GM21717 (cell line): ENCODE measurements around the gene SLAMF6.
"Not testable (repeated sequence)": the region's sequence is repeated elsewhere in the genome, so short reads cannot be mapped to it uniquely, and the experiment has no call there.

Experiments used
- ATAC-seq: cut with Tn5 transposase; IDR thresholded peaks from one replicate; pipeline ENCODE4 v1.9.1; 2021; ENCODE audit warnings: mild to moderate bottlenecking, moderate library complexity; ENCODE audit not compliant: unreplicated experiment

Gene SLAMF6

DNA sequence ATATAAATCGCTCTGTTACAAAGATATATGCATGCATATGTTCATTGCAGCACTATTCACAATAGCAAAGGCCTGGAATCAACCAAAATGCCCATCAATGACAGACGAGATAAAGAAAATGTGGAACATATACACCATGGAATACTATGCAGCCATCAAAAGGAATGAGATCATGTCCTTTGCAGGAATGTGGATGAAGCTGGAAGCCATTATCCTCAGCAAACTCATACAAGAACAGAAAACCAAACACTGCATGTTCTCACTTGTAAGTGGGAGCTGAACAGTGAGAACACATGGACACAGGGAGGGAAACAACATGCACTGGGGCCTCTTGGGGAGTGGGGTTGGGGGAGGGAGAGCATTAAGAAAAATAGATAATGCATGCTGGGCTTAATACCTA, 5.5 kb downstream of the SLAMF6 start:
- not testable (repeated sequence) for ATAC-seq

GRCh38 chr1:160515908-160516307, 7.1 kb downstream of the SLAMF6 start:
- ATAC-seq: not testable (repeated sequence)

GRCh38 chr1:160504651-160505050, 18.4 kb downstream of the SLAMF6 start:
- ATAC-seq: no peak

DNA sequence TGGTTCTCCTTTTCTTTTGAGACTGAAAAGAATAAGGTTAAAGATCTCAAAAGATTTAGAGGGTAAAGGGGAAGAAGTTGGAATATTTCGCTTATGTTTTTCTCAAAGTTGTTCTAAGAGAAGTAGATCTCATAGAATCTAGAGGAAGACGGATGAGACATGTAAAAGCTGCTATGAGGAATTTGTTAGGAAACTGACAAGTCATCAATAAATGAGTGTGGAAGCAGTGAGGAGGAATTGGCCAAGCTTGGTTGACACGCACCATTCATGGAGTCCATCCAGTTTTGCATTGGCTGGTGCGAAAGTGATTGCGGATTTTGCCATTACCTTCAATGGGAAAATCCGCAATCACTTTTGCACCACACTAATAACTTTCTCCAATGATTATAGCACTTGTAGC, 20.0 kb downstream of the SLAMF6 start:
- ATAC-seq: no peak

DNA sequence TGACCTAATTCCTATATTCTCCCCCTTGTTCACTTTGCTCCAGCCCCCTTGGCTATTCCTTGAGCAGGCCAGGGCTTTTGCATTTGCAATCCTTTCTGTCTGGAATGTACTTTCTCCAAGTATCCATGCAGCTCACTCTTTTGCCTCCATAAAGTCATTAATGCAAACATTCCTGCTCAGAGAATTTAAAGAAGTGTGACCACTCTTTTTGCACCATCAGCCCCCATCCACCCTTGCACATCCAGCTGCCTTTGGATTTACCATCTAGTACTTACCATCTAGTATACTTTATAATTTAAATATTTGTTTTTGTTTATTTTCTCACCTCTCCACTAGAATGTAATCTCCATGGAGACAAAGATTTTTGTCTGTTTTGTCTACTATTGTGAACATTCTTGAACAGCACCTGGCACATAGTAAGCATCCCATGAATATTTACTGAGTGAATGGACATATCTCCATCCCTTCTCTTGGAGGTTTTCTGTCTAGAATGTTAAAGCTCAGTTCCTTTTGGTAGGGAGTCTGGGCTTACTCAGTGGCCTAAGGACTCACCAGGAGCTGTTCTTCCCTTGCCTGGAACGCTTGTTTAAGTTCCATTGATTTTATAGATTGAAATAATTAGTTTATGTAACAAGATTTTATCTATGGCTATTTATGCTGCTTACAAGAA, 22.6 kb downstream of the SLAMF6 start:
- ATAC-seq: no peak

- no peak for ATAC-seq
These were observed 23.4 kb downstream of the SLAMF6 start for GRCh38 chr1:160499631-160500030.

GRCh38 chr1:160498301-160499065, 24.6 kb downstream of the SLAMF6 start:
- ATAC-seq: not testable (repeated sequence)

- no peak for ATAC-seq
These were observed 26.7 kb downstream of the SLAMF6 start for GRCh38 chr1:160496334-160496733.

DNA sequence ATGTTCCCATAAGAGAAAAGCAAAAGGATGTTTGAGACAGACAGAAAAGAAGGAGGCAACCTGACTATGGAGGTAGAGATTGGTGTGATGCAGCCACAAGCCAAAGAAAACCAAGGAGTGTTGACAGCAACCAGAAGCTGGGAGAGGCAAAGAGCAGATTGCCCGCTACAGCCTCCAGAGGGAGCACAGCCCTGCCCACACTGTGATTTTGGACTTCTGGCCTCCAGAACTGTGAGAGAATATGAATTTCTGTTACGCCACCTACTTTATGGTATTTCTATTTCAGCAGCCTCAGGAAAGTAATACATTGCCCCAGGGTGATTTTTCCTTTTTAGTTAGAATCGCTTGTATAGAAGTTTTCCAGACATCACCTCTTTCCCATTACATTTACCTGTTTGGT, 28.4 kb downstream of the SLAMF6 start:
- no peak for ATAC-seq

DNA sequence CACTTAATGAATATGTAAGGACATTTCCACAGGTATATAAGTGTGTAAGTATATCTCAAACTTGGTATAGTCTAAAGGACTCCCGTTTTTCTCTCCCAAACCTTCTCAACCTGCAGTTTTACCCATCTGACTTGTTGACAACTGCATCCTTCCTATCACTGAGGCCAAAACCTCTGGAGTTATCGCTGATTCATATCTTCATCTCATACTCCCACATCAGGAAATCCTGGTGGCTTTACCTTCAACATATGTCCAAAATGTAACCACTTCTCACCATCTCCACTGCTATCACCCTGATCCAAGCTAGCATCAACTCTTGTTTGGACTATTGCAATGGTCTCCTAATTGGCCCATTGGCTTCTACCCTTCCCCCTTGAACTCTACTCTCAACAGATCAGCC, 30.4 kb downstream of the SLAMF6 start:
- no peak for ATAC-seq

DNA sequence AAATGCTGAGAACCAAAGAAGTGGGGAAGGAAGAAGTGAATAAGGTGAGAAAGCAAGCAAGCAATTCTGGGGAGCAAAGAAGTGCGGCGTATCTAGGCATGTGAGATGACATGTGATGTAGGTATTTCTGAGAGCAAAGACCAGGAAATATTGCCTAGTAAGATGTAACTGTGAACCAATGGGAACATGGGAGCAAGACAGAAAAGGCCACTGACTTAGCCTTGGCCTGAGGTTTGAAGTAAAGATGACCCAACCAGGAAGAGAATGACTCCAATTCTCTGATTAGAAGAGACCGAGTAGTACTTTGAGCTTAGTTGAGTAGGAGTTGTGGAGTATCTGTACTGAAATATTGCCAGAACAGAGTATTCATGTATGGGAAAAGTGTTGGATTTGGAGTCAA, 31.1 kb downstream of the SLAMF6 start:
- no peak for ATAC-seq

- no peak for ATAC-seq
These were observed 32.0 kb downstream of the SLAMF6 start for GRCh38 chr1:160491017-160491416.

DNA sequence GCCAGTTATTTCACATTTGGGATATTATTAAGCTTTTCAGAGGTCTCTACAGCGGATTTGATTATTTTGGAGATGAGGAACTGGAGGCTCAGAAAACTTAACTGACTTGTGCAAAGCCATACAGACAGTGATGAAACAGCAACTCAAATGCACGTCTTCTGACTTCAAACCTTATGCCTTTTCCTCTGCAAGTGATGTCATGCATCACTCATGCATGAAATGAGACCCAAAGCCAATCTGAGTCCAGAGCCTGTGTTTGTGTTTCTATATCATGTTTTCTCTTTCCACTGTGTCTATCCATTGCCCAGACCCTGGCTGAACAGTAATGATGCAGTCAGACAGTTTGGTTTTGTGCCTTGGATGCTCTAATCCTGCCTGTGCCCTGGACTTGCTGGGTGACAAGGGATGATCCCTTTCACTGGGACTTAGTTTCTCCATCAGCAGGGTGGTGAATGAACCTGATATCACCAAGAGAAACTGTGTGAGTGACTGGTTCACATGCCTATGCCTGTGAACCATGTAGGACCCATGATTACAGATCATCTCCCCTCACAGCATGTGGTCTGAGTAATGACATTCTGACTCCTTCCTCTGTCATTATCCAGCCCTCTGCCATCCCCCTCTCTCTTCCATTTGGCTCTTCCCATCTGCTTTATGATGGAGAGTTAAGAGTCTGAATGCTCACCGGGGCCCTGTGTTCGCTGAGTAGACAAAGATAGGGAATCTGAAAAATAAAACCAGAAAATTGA, 33.4 kb downstream of the SLAMF6 start:
- ATAC-seq: no peak

- ATAC-seq: no peak
These were observed 34.6 kb downstream of the SLAMF6 start for GRCh38 chr1:160488347-160489058.

DNA sequence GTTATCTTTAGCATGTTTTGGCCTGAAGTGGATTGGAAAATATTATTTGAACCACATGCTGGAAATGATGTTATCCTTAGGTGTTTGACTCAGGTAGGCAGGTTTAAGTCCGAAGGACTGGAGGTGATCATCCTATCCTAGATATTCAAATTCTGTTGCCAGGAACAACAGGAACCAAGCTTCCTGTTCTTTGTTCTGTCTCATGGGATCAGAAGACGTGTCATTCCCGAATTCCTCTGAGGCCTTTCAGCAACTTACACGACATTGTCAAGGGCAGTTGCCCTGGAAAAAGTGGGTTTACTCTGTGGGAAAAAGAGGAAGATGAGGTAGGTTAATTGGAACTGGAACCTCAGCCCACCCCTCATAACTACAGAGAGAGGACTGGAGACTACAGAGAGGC, 36.6 kb downstream of the SLAMF6 start:
- ATAC-seq: no peak

DNA sequence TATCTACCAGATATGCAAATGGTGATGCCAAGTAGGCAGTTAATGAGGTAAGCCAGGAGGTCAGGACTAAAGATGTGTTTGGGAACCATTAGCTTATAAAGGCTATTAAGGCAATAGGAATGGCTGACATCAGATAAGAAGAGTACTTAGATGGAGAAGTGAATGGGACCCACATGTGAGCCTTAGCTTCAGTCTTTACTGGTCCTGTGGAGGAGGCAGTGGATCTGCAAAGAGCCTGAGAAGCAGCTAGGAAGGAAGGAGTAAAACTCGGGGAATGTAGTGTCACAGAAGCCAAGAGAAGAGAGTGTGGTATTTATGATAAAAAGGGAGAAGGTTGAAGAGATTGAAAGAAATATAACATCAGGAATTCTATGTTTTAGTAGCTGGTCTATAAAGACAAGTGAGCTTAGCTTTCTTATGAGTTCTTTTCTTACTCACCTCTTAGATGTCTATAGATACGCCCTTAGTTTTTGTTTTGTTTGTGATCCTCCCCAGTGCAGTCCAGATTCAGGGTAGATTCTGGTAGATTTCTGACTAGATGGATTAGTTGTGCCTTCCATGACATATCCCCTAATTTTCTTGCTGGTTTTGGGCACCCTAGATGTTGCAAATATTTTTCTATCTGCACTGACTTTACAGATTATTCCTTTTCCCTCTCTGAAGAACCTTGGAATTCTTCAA, 39.4 kb downstream of the SLAMF6 start:
- ATAC-seq: no peak

DNA sequence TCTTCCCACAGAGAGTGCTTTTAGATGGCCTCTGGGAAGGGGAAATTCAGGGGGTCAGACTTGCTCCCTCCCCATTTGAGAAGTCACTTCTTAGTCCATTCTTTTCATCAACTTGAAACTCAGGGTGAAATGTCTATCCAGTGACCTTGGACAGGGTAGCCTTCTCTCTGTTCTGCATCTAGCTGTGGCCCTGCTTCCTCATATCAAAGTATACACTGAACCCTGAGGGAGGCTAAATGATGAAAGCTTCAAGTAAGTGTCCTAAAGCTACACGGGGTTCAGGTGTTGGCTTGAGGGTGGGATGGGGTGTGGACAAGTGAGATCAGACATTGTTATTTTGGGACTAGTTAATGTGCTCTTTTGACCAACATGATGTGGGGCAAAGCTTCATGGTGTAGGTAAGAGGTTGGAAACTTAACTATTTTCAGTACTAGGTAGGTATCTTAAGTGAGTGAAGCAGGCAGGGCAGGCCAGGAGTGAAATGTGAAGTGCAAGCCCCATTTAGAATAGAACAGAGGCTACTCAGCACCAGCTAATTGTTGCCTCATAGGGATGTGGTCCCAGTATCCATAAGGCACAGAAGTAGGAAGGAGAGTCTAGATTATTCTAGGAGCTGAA, 41.0 kb downstream of the SLAMF6 start:
- ATAC-seq: no peak

DNA sequence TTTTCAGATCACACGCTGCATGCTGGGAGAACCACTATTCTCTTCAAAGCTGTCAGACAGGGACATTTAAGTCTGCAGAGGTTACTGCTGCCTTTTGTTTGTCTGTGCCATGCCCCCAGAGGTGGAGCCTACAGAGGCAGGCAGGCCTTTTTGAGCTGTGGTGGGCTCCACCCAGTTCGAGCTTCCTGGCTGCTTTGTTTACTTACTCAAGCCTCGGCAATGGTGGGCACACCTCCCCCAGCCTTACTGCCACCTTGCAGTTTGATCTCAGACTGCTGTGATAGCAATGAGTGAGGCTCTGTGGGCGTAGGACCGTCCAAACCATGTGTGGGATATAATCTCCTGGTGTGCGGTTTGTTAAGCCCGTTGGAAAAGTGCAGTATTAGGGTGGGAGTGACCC, 42.3 kb downstream of the SLAMF6 start:
- not testable (repeated sequence) for ATAC-seq

GRCh38 chr1:160479091-160479490, 44.0 kb downstream of the SLAMF6 start:
- not testable (repeated sequence) for ATAC-seq
